Kidney epithelial cell (primary cell): ENCODE measurements around the gene MAGEA2. TPM values are rescaled to one million over a fixed set of nuclear protein-coding genes. Genes with fewer than 3 reads are reported as not detected.
"Not testable (repeated sequence)": the region's sequence is repeated elsewhere in the genome, so short reads cannot be mapped to it uniquely, and the experiment has no call there.

Experiments used
- DNase-seq: peaks from one replicate; pipeline ENCODE4 v3.0.0-alpha.2; 2010; ENCODE audit warnings: low read depth
- H3K27me3 ChIP-seq: 2 replicates; pipeline ENCODE4 v1.6.0; 2011; ENCODE audit warnings: low read length; ENCODE audit not compliant: control insufficient read depth, insufficient read depth
- H3K36me3 ChIP-seq: 2 replicates; pipeline ENCODE4 v1.5.1; 2011; ENCODE audit warnings: low read length; ENCODE audit not compliant: control insufficient read depth, insufficient read depth
- H3K4me3 ChIP-seq: 2 replicates; pipeline ENCODE4 v1.5.1; 2011; ENCODE audit warnings: low read depth, mild to moderate bottlenecking, control low read depth, low read length
- CTCF ChIP-seq: IDR thresholded peaks from 2 replicates; pipeline ENCODE4 v1.5.1; 2011; ENCODE audit warnings: mild to moderate bottlenecking, moderate library complexity, low read length, control low read depth, inconsistent platforms; ENCODE audit not compliant: insufficient read depth, poor library complexity, severe bottlenecking
- total RNA-seq: library from RNA; depleted of rRNA; stranded (reverse); fragments of >200 nt; gene quantifications from 2 replicates; pipeline ENCODE4 v1.2.3, GENCODE V29; 2015

MAGEA2 gene
- total RNA-seq, 1 donor from 2014 or later = not detected

GRCh38 chrX:152725409-152725808 lies 28.2 kb downstream of the MAGEA2 start:
- DNase-seq = no peak
- H3K27me3 ChIP-seq = no peaks in the 10 kb centered on the region
- H3K36me3 ChIP-seq = no peaks in the 10 kb centered on the region
- no peak overlapping the region for H3K4me3 ChIP-seq
- no peak for TF ChIP-seq CTCF

- not testable (repeated sequence) for H3K4me3 ChIP-seq, H3K27me3 ChIP-seq, H3K36me3 ChIP-seq, DNase-seq
Measured at GRCh38 chrX:152713815-152714787, 39.5 kb downstream of the MAGEA2 start, which contains the start of gene MAGEA2B. TSS of gene MAGEA2B (plus strand) at chrX:152714628. CDS start at chrX:152717107, 2,479 bp downstream.

GRCh38 chrX:152713195-152713594 lies 40.4 kb downstream of the MAGEA2 start:
- H3K36me3 ChIP-seq, H3K4me3 ChIP-seq, H3K27me3 ChIP-seq, DNase-seq: not testable (repeated sequence)

GRCh38 chrX:152709173-152709572 lies 44.5 kb downstream of the MAGEA2 start, which contains the start of gene CSAG2:
TSS of gene CSAG2 (minus strand) at chrX:152709273. CDS start at chrX:152709112, 161 bp downstream.
- H3K4me3 ChIP-seq, H3K27me3 ChIP-seq, H3K36me3 ChIP-seq, DNase-seq: not testable (repeated sequence)

GRCh38 chrX:152706500-152706899 lies 47.1 kb downstream of the MAGEA2 start:
- H3K27me3 ChIP-seq, H3K4me3 ChIP-seq, H3K36me3 ChIP-seq, DNase-seq: not testable (repeated sequence)

- H3K4me3 ChIP-seq = not testable (repeated sequence)
Measured at GRCh38 chrX:152700390-152700789, 53.3 kb downstream of the MAGEA2 start.

More at GRCh38 chrX:152700390-152700789, 53.3 kb downstream of the MAGEA2 start:
- H3K36me3 ChIP-seq, DNase-seq, H3K27me3 ChIP-seq: not testable (repeated sequence)

Other genes with a start within 250 kb of the MAGEA2 start
- gene GABRQ, start 115.9 kb downstream of the MAGEA2 start, total RNA-seq = 0.08 and 0.34 TPM in 2 replicates
- not detected in 2 replicates for gene MAGEA3, start 55.0 kb downstream of the MAGEA2 start, total RNA-seq
- not detected in 2 replicates for gene CSAG2, start 44.6 kb downstream of the MAGEA2 start, total RNA-seq
- not detected in 2 replicates for gene MAGEA2B, start 39.2 kb downstream of the MAGEA2 start, total RNA-seq
- not detected in 2 replicates for gene CSAG1, start 20.1 kb downstream of the MAGEA2 start, total RNA-seq
- gene MAGEA12, start 20.1 kb downstream of the MAGEA2 start, total RNA-seq = not detected in 2 replicates
- gene CSAG3, start 5.4 kb upstream of the MAGEA2 start, total RNA-seq = not detected in 2 replicates
- gene MAGEA6, start 15.8 kb upstream of the MAGEA2 start, total RNA-seq = not detected in 2 replicates
- 31.1 and 36.0 TPM in 2 replicates for gene CETN2, start 76.9 kb upstream of the MAGEA2 start, total RNA-seq
- 26.5 and 31.3 TPM in 2 replicates for gene NSDHL, start 77.2 kb upstream of the MAGEA2 start, total RNA-seq
- gene ZNF185, start 144.2 kb upstream of the MAGEA2 start, total RNA-seq = 39.2 and 45.4 TPM in 2 replicates
- not detected in 2 replicates for gene PNMA5, start 240.3 kb upstream of the MAGEA2 start, total RNA-seq